Naive thymus-derived CD4-positive, alpha-beta T cell (primary cell): ENCODE measurements around the gene LPP. TPM values are rescaled to one million over a fixed set of nuclear protein-coding genes. Genes with fewer than 3 reads are reported as not detected.

ENCODE experiments used
- ATAC-seq: fragments of 150-1000 bp; cut with Tn5 transposase; 2 replicates; pipeline ENCODE4 v1.10.0; 2021; ENCODE audit warnings: mild to moderate bottlenecking, moderate library complexity
- CTCF ChIA-PET: fragments of 350-600 bp; sonication (Branson Sonifier 250); formaldehyde crosslinking; loops from one replicate; lab custom pipeline; 2021; ENCODE audit warnings: antibody characterized with exemption; lab: Charles Lee
- POLR2A ChIA-PET: fragments of 350-600 bp; sonication (Branson Sonifier 250); formaldehyde crosslinking; loops from one replicate; lab custom pipeline; 2021; ENCODE audit warnings: antibody characterized with exemption, inconsistent platforms; lab: Charles Lee
- DNase-seq, 9 donors: peaks; one replicate each; pipeline versions ENCODE4 v3.0.0 to v3.0.0-alpha.2; 2020 to 2022; ENCODE audit warnings: mixed read lengths in 1 of 9
- H3K27ac ChIP-seq: one replicate; pipeline ENCODE4 v1.7.0; 2013; ENCODE audit warnings: mild to moderate bottlenecking, low read depth, low read length, moderate library complexity
- H3K27me3 ChIP-seq, 2 donors: one replicate each; pipeline ENCODE4 v1.7.0; 2013; ENCODE audit warnings: low read length in 2 of 2, mild to moderate bottlenecking in 2 of 2, moderate library complexity in 2 of 2; ENCODE audit not compliant: control insufficient read depth in 2 of 2, insufficient read depth in 2 of 2
- H3K36me3 ChIP-seq, 3 experiments: 1 replicate in 2 of 3; 2 replicates in 1 of 3; pipeline ENCODE4 v1.7.0; 2013; ENCODE audit warnings: low read length in 3 of 3, mild to moderate bottlenecking in 3 of 3, moderate library complexity in 1 of 3; ENCODE audit not compliant: insufficient read depth in 3 of 3, control insufficient read depth in 2 of 3
- H3K4me1 ChIP-seq, 2 donors: one replicate each; pipeline ENCODE4 v1.7.0; 2013; ENCODE audit warnings: low read length in 2 of 2, mild to moderate bottlenecking in 2 of 2, moderate library complexity in 1 of 2; ENCODE audit not compliant: control insufficient read depth in 2 of 2, insufficient read depth in 2 of 2
- H3K4me3 ChIP-seq: 2 replicates; pipeline ENCODE4 v1.7.0; 2013; ENCODE audit warnings: mild to moderate bottlenecking, low read length
- H3K9me3 ChIP-seq, 3 experiments: 1 replicate in 2 of 3; 2 replicates in 1 of 3; pipeline ENCODE4 v1.7.0; 2013; ENCODE audit warnings: low read length in 3 of 3; ENCODE audit not compliant: control insufficient read depth in 2 of 3
- H3K27ac Mint-ChIP-seq, 9 donors: one replicate each; pipeline ENCODE4 v1.8.0; 2020 to 2022; ENCODE audit warnings: mixed read lengths in 9 of 9, mild to moderate bottlenecking in 8 of 9, moderate library complexity in 5 of 9, inconsistent platforms in 2 of 9
- H3K27me3 Mint-ChIP-seq, 5 donors: one replicate each; pipeline ENCODE4 v1.8.0; 2021 to 2022; ENCODE audit warnings: mixed read lengths in 5 of 5, mild to moderate bottlenecking in 1 of 5
- H3K36me3 Mint-ChIP-seq, 5 donors: one replicate each; pipeline ENCODE4 v1.8.0; 2020 to 2022; ENCODE audit warnings: mixed read lengths in 5 of 5, mild to moderate bottlenecking in 3 of 5, inconsistent platforms in 1 of 5
- H3K4me1 Mint-ChIP-seq, 7 donors: one replicate each; pipeline ENCODE4 v1.8.0; 2020 to 2022; ENCODE audit warnings: mixed read lengths in 7 of 7, mild to moderate bottlenecking in 3 of 7, inconsistent platforms in 1 of 7
- H3K4me3 Mint-ChIP-seq, 10 donors: one replicate each; pipeline ENCODE4 v1.8.0; 2020 to 2022; ENCODE audit warnings: mild to moderate bottlenecking in 10 of 10, mixed read lengths in 10 of 10, moderate library complexity in 6 of 10, inconsistent platforms in 2 of 10
- H3K9me3 Mint-ChIP-seq, 11 donors: one replicate each; pipeline ENCODE4 v1.8.0; 2020 to 2022; ENCODE audit warnings: mixed read lengths in 11 of 11, mild to moderate bottlenecking in 4 of 11, inconsistent platforms in 1 of 11, moderate library complexity in 1 of 11
- intact Hi-C, 2 donors: fragments of 100-400 bp; cut with micrococcal nuclease; formaldehyde crosslinking; loops; one replicate each; pipeline ENCODE4 v1.15.1; 2023
- polyA plus RNA-seq, 2 donors: library from polyadenylated mRNA; unstranded; fragments of 300-500 nt; fragmentation: Illumina TruSeq; gene quantifications; one replicate each; pipeline ENCODE4 v1.2.3, GENCODE V29; 2021
- total RNA-seq, 6 experiments: library from RNA in 5 of 6; stranded (reverse) in 5 of 6; gene quantifications; 1 replicate in 5 of 6; 2 replicates in 1 of 6; pipeline ENCODE4 v1.2.3 and lab custom pipeline; 2021 to 2026

The LPP gene
- total and polyA plus RNA-seq, 7 experiments from 2014 or later = 10.3 to 95.2 (median 19.5) TPM

DNA sequence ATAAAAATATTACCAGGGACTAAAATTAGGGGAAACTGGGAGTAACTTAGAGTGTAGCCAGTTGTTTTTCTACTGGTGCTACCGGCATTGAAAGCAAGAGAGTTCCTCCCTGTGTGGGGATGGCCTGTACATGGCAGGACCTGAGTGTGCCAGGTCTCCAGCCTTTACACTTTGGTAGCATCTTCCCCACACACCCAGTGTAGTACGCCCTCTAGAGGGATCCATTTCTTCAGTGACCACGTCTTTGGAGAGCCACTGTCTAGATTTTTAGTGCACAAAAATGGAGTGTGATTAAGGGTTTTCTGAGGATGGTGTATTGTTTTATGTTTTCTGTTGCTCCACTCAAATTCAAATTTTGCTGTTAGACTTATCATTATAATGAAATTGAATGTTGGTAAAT is 510.8 kb downstream of the LPP start:
- no peak overlapping the region for H3K4me3 ChIP-seq
- H3K4me1 ChIP-seq = no peaks in the 10 kb centered on the region
- H3K27me3 ChIP-seq = no peaks in the 10 kb centered on the region
- intact Hi-C loops = loop anchor here (1.0 to 2.0 kb wide), 2 partner anchors 922 kb away; no protein-coding TSS in a partner anchor
- DNase-seq (no peak), ATAC-seq (no peak)
- POLR2A ChIA-PET = no interaction called here
- no peaks in the 10 kb centered on the region for H3K9me3 ChIP-seq
- no peak overlapping the region for H3K27ac ChIP-seq
- Mint-ChIP-seq H3K4me1 (peaks cover 0 to 2% (median 0%) of the 10 kb centered on the region in 7 donors), H3K27ac (no peak overlapping the region), H3K4me3 (no peak overlapping the region), H3K9me3 (peaks cover 0 to 5% (median 0%) of the 10 kb centered on the region in 11 donors), H3K27me3 (no peaks in the 10 kb centered on the region), H3K36me3 (peaks cover 4 to 15% (median 10%) of the 10 kb centered on the region in 5 donors)
- no peaks in the 10 kb centered on the region for H3K36me3 ChIP-seq
- CTCF ChIA-PET = no interaction called here

DNA sequence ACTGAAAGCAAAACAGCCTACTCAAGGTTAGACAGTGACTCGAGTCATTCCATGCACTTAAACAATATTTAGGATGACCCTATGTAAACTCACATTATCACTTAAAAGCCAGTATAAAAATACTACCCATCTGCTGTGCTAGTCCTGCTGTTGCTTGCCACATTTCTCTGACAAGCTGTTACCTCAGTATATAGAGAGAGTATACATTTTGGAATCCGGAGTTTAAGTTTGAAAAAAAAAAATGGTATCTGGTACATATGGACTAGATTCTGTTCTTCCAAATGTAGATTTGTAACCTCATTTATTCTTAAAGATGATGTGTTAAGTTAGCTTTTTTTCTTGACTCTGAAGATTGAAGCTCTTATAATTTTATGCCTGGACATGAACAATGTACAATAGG is 514.0 kb downstream of the LPP start:
- Histone ChIP-seq H3K4me3 (no peak overlapping the region), H3K36me3 (no peaks in the 10 kb centered on the region), H3K9me3 (no peaks in the 10 kb centered on the region), H3K4me1 (no peaks in the 10 kb centered on the region), H3K27ac (no peak overlapping the region), H3K27me3 (no peaks in the 10 kb centered on the region)
- peaks cover 0 to 6% (median 0%) of the 10 kb centered on the region in 11 donors for H3K9me3 Mint-ChIP-seq
- ChIA-PET POLR2A (interaction anchor here (1.1 kb wide), 1 partner anchor 10 kb away, joined by 4 read pairs; no protein-coding TSS in a partner anchor), CTCF (no interaction called here)
- H3K4me1 Mint-ChIP-seq = peaks cover 4 to 15% (median 8%) of the 10 kb centered on the region in 7 donors
- no peaks in the 10 kb centered on the region for H3K27me3 Mint-ChIP-seq
- no peak for ATAC-seq
- no peak overlapping the region for H3K27ac Mint-ChIP-seq
- DNase-seq = no peak
- no peak overlapping the region for H3K4me3 Mint-ChIP-seq
- H3K36me3 Mint-ChIP-seq = peaks cover 4 to 22% (median 15%) of the 10 kb centered on the region in 5 donors
- intact Hi-C loops = no loop called here

DNA sequence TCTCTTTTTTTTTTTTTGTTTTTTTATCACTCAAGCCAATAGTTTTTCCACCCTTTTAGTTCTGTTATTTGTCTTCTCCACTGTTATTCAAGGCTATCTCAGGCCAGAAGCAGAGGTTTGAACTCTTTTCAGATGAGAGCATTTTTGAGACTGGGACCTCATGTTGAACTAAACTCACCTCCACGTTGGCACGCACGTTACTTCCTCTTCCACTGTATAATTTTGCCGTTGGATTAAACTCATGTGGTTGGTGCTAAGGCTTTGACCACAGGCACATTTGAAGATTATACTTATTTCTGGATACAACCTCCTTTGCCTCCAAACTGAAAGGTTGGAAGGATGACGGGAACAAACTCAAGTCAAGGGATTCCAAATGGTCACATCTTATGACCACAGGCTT is 516.5 kb downstream of the LPP start:
- no peaks in the 10 kb centered on the region for H3K36me3 ChIP-seq
- no peaks in the 10 kb centered on the region for H3K9me3 ChIP-seq
- Mint-ChIP-seq H3K36me3 (peaks cover 8 to 22% (median 19%) of the 10 kb centered on the region in 5 donors), H3K27ac (no peak overlapping the region), H3K4me3 (no peak overlapping the region), H3K4me1 (peaks cover 5 to 15% (median 8%) of the 10 kb centered on the region in 7 donors), H3K9me3 (peaks cover 0 to 9% (median 0%) of the 10 kb centered on the region in 11 donors), H3K27me3 (no peaks in the 10 kb centered on the region)
- H3K4me3 ChIP-seq = no peak overlapping the region
- ChIA-PET POLR2A (no interaction called here), CTCF (no interaction called here)
- no peak for DNase-seq
- intact Hi-C loops = no loop called here
- H3K27me3 ChIP-seq = no peaks in the 10 kb centered on the region
- ATAC-seq = no peak
- no peaks in the 10 kb centered on the region for H3K4me1 ChIP-seq
- H3K27ac ChIP-seq = no peak overlapping the region

DNA sequence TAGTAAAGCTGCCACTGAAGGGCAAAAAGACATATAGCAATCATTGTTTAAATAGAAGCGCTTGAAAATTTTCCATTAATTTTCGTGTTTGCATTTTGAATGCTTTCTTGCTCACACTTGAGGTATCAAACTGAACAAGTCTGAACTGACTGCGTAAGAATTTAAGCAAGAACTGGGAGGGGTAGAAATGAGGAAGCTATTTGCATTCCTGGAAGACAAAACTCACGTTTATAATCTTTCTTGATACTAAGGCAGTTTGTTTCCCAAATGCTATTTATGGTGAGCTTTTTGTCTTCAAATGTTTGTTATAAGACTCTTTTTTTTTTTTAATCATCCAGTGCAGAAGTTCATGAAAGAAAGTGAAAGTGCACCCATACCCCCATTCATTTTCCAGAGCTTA is 518.0 kb downstream of the LPP start:
- Mint-ChIP-seq H3K27me3 (no peaks in the 10 kb centered on the region), H3K9me3 (peaks cover 0 to 11% (median 0%) of the 10 kb centered on the region in 11 donors), H3K4me1 (peaks cover 5 to 15% (median 8%) of the 10 kb centered on the region in 7 donors), H3K27ac (no peak overlapping the region), H3K4me3 (peak overlapping the region in 3 of 10 donors; percentile 9 to 23 (median 16)), H3K36me3 (peaks cover 8 to 22% (median 19%) of the 10 kb centered on the region in 5 donors)
- H3K9me3 ChIP-seq = no peaks in the 10 kb centered on the region
- ChIA-PET CTCF (no interaction called here), POLR2A (interaction anchor here (0.5 kb wide), 1 partner anchor 58 kb away, joined by 4 read pairs; no protein-coding TSS in a partner anchor)
- no peaks in the 10 kb centered on the region for H3K4me1 ChIP-seq
- H3K27ac ChIP-seq = no peak overlapping the region
- DNase-seq (no peak), ATAC-seq (no peak)
- H3K4me3 ChIP-seq = no peak overlapping the region
- H3K27me3 ChIP-seq = no peaks in the 10 kb centered on the region
- no peaks in the 10 kb centered on the region for H3K36me3 ChIP-seq
- intact Hi-C loops = no loop called here

DNA sequence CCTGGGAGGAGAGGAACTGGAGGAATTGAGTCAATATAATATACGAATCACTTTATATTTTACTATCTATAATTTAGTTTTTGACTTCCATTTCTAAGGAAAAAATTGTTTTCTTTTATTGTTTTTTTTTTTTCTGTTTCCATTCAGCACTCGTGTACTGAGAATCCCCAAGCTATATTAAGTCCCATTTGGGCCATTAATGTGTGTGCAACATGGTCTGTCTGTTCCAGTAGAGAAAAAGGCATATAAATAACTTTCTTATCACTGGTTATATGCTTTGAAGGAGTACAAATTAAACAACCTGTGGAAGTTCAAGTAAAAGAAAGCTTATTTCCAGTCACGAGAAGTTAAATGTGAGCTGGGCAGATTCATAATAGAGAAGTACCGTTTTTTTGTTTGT is 518.9 kb downstream of the LPP start:
- Histone ChIP-seq H3K9me3 (no peaks in the 10 kb centered on the region), H3K27ac (no peak overlapping the region), H3K4me1 (no peaks in the 10 kb centered on the region), H3K36me3 (no peaks in the 10 kb centered on the region), H3K4me3 (no peak overlapping the region), H3K27me3 (no peaks in the 10 kb centered on the region)
- H3K36me3 Mint-ChIP-seq = peaks cover 4 to 24% (median 22%) of the 10 kb centered on the region in 5 donors
- no peaks in the 10 kb centered on the region for H3K27me3 Mint-ChIP-seq
- POLR2A ChIA-PET = no interaction called here
- H3K27ac Mint-ChIP-seq = no peak overlapping the region
- ATAC-seq (no peak), DNase-seq (no peak)
- H3K9me3 Mint-ChIP-seq = peaks cover 0 to 14% (median 0%) of the 10 kb centered on the region in 11 donors
- intact Hi-C loops = no loop called here
- H3K4me3 Mint-ChIP-seq = no peak overlapping the region
- H3K4me1 Mint-ChIP-seq = peaks cover 5 to 15% (median 8%) of the 10 kb centered on the region in 7 donors
- CTCF ChIA-PET = no interaction called here

DNA sequence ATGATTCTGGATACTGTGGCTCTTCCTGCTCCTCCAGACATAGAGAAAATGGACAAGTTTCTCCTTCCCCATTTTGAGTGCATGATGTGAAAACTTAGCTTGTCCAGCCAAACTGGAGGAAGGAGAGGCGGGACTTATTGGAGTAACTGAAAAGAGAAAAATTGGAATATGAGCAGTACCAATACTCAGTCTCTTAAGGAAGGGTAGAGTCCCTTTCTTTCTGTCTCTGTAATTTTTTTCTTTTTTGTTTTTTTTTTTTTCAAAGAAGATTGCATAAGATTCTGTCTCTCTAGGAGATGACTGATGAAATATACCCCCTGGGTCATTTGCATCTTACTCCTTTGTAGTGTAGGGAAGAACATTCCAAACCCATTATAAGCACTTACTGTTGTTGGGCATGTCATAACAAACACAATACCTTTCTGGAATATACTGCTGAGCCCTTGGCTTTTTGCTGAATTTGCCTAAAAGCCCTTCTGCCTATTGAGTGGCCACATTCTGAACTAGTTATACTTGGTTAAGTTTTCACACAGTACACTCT is 519.8 kb downstream of the LPP start:
- Mint-ChIP-seq H3K9me3 (peaks cover 0 to 14% (median 0%) of the 10 kb centered on the region in 11 donors), H3K27me3 (no peaks in the 10 kb centered on the region), H3K4me3 (no peak overlapping the region), H3K36me3 (peaks cover 4 to 23% (median 16%) of the 10 kb centered on the region in 5 donors), H3K27ac (no peak overlapping the region), H3K4me1 (peaks cover 5 to 15% (median 8%) of the 10 kb centered on the region in 7 donors)
- intact Hi-C loops = no loop called here
- no peak for ATAC-seq
- Histone ChIP-seq H3K9me3 (no peaks in the 10 kb centered on the region), H3K4me1 (no peaks in the 10 kb centered on the region), H3K36me3 (no peaks in the 10 kb centered on the region), H3K27me3 (no peaks in the 10 kb centered on the region), H3K4me3 (no peak overlapping the region), H3K27ac (no peak overlapping the region)
- POLR2A ChIA-PET = no interaction called here
- CTCF ChIA-PET = interaction anchor here (0.7 kb wide), 1 partner anchor 369 kb away, joined by 3 read pairs; no protein-coding TSS in a partner anchor
- DNase-seq = no peak

DNA sequence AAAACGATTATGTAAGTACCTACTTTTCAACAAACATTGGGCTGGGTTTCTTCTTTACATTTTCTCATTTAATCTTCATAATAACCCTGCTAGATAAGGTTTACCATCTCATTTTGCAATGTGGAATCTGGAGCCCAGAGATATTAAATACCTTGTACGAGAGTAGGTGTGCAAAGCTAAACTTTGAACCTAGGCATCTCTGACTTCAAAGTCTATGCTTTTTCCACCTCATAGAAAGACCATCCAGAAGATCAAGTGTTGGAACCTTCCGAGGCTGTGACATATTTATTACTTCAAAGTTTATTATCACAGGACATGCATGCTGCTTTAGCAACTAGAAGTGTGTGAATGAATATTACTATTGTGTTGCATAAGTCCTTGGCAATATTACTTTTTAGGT is 520.6 kb downstream of the LPP start:
- no peak for DNase-seq
- peaks cover 0 to 12% (median 0%) of the 10 kb centered on the region in 11 donors for H3K9me3 Mint-ChIP-seq
- peaks cover 4 to 19% (median 10%) of the 10 kb centered on the region in 5 donors for H3K36me3 Mint-ChIP-seq
- H3K9me3 ChIP-seq = no peaks in the 10 kb centered on the region
- ChIA-PET POLR2A (no interaction called here), CTCF (interaction anchor here (0.7 kb wide), 1 partner anchor 368 kb away, joined by 3 read pairs; no protein-coding TSS in a partner anchor)
- H3K27ac ChIP-seq = no peak overlapping the region
- no peak for ATAC-seq
- H3K36me3 ChIP-seq = no peaks in the 10 kb centered on the region
- no peaks in the 10 kb centered on the region for H3K4me1 ChIP-seq
- peaks cover 5 to 15% (median 8%) of the 10 kb centered on the region in 7 donors for H3K4me1 Mint-ChIP-seq
- no peak overlapping the region for H3K27ac Mint-ChIP-seq
- no peaks in the 10 kb centered on the region for H3K27me3 ChIP-seq
- no peak overlapping the region for H3K4me3 ChIP-seq
- H3K4me3 Mint-ChIP-seq = no peak overlapping the region
- intact Hi-C loops = no loop called here
- H3K27me3 Mint-ChIP-seq = no peaks in the 10 kb centered on the region
